GM10847 (cell line): ENCODE results near the gene AEN.
A peak's percentile ranks its signal among the peaks of the same experiment; 100 is the strongest.

Source experiments
- POLR2A ChIP-seq: IDR thresholded peaks from 2 replicates; pipeline ENCODE4 v1.6.1; 2011; ENCODE audit not compliant: insufficient read length; ENCODE audit errors: extremely low read depth

AEN gene

GRCh38 chr15:88620995-88621772, at the start of gene AEN:
Gene AEN, plus strand, starts transcription at chr15:88621340. Its CDS starts 4,870 bp downstream, at chr15:88626210.
- peak; percentile 74 for TF ChIP-seq POLR2A

- TF ChIP-seq POLR2A = no peak
These were observed 49.3 kb upstream of the AEN start for GRCh38 chr15:88571852-88572259.

GRCh38 chr15:88574077-88574476, 47.1 kb upstream of the AEN start:
- TF ChIP-seq POLR2A = no peak

GRCh38 chr15:88574655-88575054, 46.5 kb upstream of the AEN start:
- no peak for TF ChIP-seq POLR2A

- TF ChIP-seq POLR2A = no peak
These were observed 41.8 kb upstream of the AEN start for GRCh38 chr15:88579322-88579721.

- TF ChIP-seq POLR2A = no peak
These were observed 40.6 kb upstream of the AEN start for GRCh38 chr15:88580532-88580931.

- no peak for TF ChIP-seq POLR2A
These were observed 34.6 kb upstream of the AEN start for GRCh38 chr15:88586401-88587162.

- no peak for TF ChIP-seq POLR2A
These were observed 30.4 kb upstream of the AEN start for GRCh38 chr15:88590759-88591158.

GRCh38 chr15:88591384-88591783, 29.8 kb upstream of the AEN start:
- no peak for TF ChIP-seq POLR2A

- no peak for TF ChIP-seq POLR2A
These were observed 17.3 kb upstream of the AEN start for GRCh38 chr15:88603885-88604284.

- TF ChIP-seq POLR2A = no peak
These were observed 16.6 kb upstream of the AEN start for GRCh38 chr15:88604381-88605188.

- TF ChIP-seq POLR2A = no peak
These were observed 15.7 kb upstream of the AEN start for GRCh38 chr15:88605189-88606069.

GRCh38 chr15:88606070-88606794, 14.9 kb upstream of the AEN start:
- no peak for TF ChIP-seq POLR2A

GRCh38 chr15:88607951-88608350, 13.2 kb upstream of the AEN start:
- no peak for TF ChIP-seq POLR2A

- no peak for TF ChIP-seq POLR2A
These were observed 12.4 kb upstream of the AEN start for GRCh38 chr15:88608607-88609181.
